GM23338 (cell line): ENCODE data around the gene NRIP1. TPM values are rescaled to one million over a fixed set of nuclear protein-coding genes. Genes with fewer than 3 reads are reported as not detected.

ENCODE experiments used
- ATAC-seq: fragments of 200-7000 bp; cut with Tn5 transposase; 3 replicates; pipeline ENCODE4 v1.9.1; 2020
- DNase-seq: peaks from one replicate; pipeline ENCODE4 v3.0.0-alpha.2; 2015; ENCODE audit warnings: low spot score
- H2AFZ ChIP-seq: fragments of 200-600 bp; sonication (generic); 2 replicates; pipeline ENCODE4 v1.8.0; 2016; ENCODE audit warnings: antibody characterized with exemption, mild to moderate bottlenecking, moderate library complexity
- H3F3A ChIP-seq: fragments of 200-600 bp; sonication (generic); replicated peaks from 2 replicates; pipeline ENCODE4 v1.8.0; 2017; ENCODE audit warnings: antibody characterized with exemption, mixed run types, low read depth
- H3K27ac ChIP-seq: fragments of 200-600 bp; sonication (generic); 2 replicates; pipeline ENCODE4 v1.6.1; 2016; ENCODE audit warnings: low read depth
- H3K27me3 ChIP-seq: fragments of 200-600 bp; sonication (generic); 2 replicates; pipeline ENCODE4 v1.8.0; 2016; ENCODE audit warnings: mild to moderate bottlenecking, mixed run types, moderate library complexity; ENCODE audit not compliant: insufficient read depth
- H3K36me3 ChIP-seq: fragments of 200-600 bp; sonication (generic); 2 replicates; pipeline ENCODE4 v1.8.0; 2016; ENCODE audit warnings: mild to moderate bottlenecking; ENCODE audit not compliant: insufficient read depth
- H3K4me1 ChIP-seq: fragments of 200-600 bp; sonication (generic); 2 replicates; pipeline ENCODE4 v1.8.0; 2016; ENCODE audit warnings: mild to moderate bottlenecking, moderate library complexity; ENCODE audit not compliant: insufficient read depth
- H3K4me2 ChIP-seq: fragments of 200-600 bp; sonication (generic); 2 replicates; pipeline ENCODE4 v1.7.1; 2017; ENCODE audit warnings: mixed run types
- H3K4me3 ChIP-seq: fragments of 200-600 bp; sonication (generic); 2 replicates; pipeline ENCODE4 v1.6.1; 2016; ENCODE audit warnings: mixed run types
- H3K79me2 ChIP-seq: fragments of 200-600 bp; sonication (generic); replicated peaks from 2 replicates; pipeline ENCODE4 v1.8.0; 2017; ENCODE audit warnings: mild to moderate bottlenecking; ENCODE audit not compliant: insufficient read depth
- H3K9me2 ChIP-seq: fragments of 200-600 bp; sonication (generic); 2 replicates; pipeline ENCODE4 v1.8.0; 2017; ENCODE audit not compliant: insufficient read depth
- H4K20me1 ChIP-seq: fragments of 200-600 bp; sonication (generic); replicated peaks from 2 replicates; pipeline ENCODE4 v1.8.0; 2017; ENCODE audit warnings: mild to moderate bottlenecking; ENCODE audit not compliant: insufficient read depth
- H3K27ac Mint-ChIP-seq: 2 replicates; pipeline ENCODE4 v1.8.0; 2020; ENCODE audit warnings: inconsistent platforms, mild to moderate bottlenecking, moderate library complexity, mixed read lengths
- H3K27me3 Mint-ChIP-seq: 3 replicates; pipeline ENCODE4 v1.8.0; 2022; ENCODE audit warnings: low read depth, mild to moderate bottlenecking, moderate library complexity, mixed read lengths, inconsistent platforms; ENCODE audit not compliant: insufficient read depth, poor library complexity
- H3K36me3 Mint-ChIP-seq: 3 replicates; pipeline ENCODE4 v1.8.0; 2021; ENCODE audit warnings: low read depth, mild to moderate bottlenecking, inconsistent platforms, moderate library complexity, mixed read lengths
- H3K4me1 Mint-ChIP-seq: 3 replicates; pipeline ENCODE4 v1.8.0; 2020; ENCODE audit warnings: mild to moderate bottlenecking, inconsistent platforms, mixed read lengths
- H3K4me3 Mint-ChIP-seq: 3 replicates; pipeline ENCODE4 v1.8.0; 2021; ENCODE audit warnings: moderate library complexity, mild to moderate bottlenecking, inconsistent platforms, mixed read lengths
- H3K9me3 Mint-ChIP-seq: 3 replicates; pipeline ENCODE4 v1.8.0; 2020; ENCODE audit warnings: moderate library complexity, mild to moderate bottlenecking, inconsistent platforms, mixed read lengths
- CREB1 ChIP-seq: fragments of 250-450 bp; sonication (Bioruptor Pico); IDR thresholded peaks from 2 replicates; pipeline ENCODE4 v1.5.0; 2020; ENCODE audit warnings: low read depth, mild to moderate bottlenecking, moderate library complexity
- EZH2 ChIP-seq: fragments of 200-600 bp; sonication (generic); IDR thresholded peaks from one replicate; pipeline ENCODE4 v1.8.0; 2017; ENCODE audit warnings: antibody characterized with exemption, mild to moderate bottlenecking, low read depth; ENCODE audit not compliant: unreplicated experiment
- EZH2phosphoT487 ChIP-seq: fragments of 200-600 bp; sonication (generic); IDR thresholded peaks from one replicate; pipeline ENCODE4 v1.8.1; 2018; ENCODE audit warnings: antibody characterized with exemption; ENCODE audit not compliant: unreplicated experiment
- JUNB ChIP-seq: IDR thresholded peaks from one replicate; pipeline ENCODE4 v1.6.1; 2016; ENCODE audit warnings: antibody characterized with exemption; ENCODE audit not compliant: unreplicated experiment
- NANOG ChIP-seq: IDR thresholded peaks from 2 replicates; pipeline ENCODE4 v1.6.1; 2016; ENCODE audit warnings: antibody characterized with exemption, borderline replicate concordance
- POLR2AphosphoS5 ChIP-seq: IDR thresholded peaks from 2 replicates; pipeline ENCODE4 v1.6.1; 2016; ENCODE audit warnings: antibody characterized with exemption, low read depth
- STAT1 ChIP-seq: IDR thresholded peaks from one replicate; pipeline ENCODE4 v1.6.1; 2016; ENCODE audit warnings: antibody characterized with exemption; ENCODE audit not compliant: unreplicated experiment
- ZNF114 ChIP-seq: fragments of 250-450 bp; sonication (Bioruptor Pico); IDR thresholded peaks from 2 replicates; pipeline ENCODE4 v1.5.0; 2020; ENCODE audit warnings: mild to moderate bottlenecking, moderate library complexity
- ZNF331 ChIP-seq: fragments of 250-450 bp; sonication (Bioruptor Pico); IDR thresholded peaks from 2 replicates; pipeline ENCODE4 v1.5.0; 2020; ENCODE audit warnings: low read depth, mild to moderate bottlenecking, moderate library complexity
- polyA plus RNA-seq: library from polyadenylated mRNA; unstranded; fragments of >200 nt; fragmentation: Nextera tagmentation; extraction: Ambion mirVana; gene quantifications from 2 replicates; pipeline ENCODE4 v1.2.1, GENCODE V29; 2016
- total RNA-seq: library from RNA; depleted of rRNA; stranded (reverse); fragments of >200 nt; shearing (Covaris generic); gene quantifications from 2 replicates; pipeline ENCODE4 v1.2.3, GENCODE V29; 2014
- TF ChIP-seq, protein P1 (sequence below): IDR thresholded peaks from one replicate; pipeline ENCODE4 v1.6.1; 2018; ENCODE audit warnings: antibody characterized with exemption; ENCODE audit not compliant: unreplicated experiment
- TF ChIP-seq, protein P2 (sequence below): fragments of 250-450 bp; sonication (Bioruptor Pico); IDR thresholded peaks from 2 replicates; pipeline ENCODE4 v1.5.0; 2020; ENCODE audit warnings: mild to moderate bottlenecking, moderate library complexity
- TF ChIP-seq, protein P3 (sequence below), 2 experiments: fragments of 200-600 bp in 1 of 2; sonication (generic) in 1 of 2; conservative IDR thresholded peaks; 2 replicates each; pipeline versions ENCODE4 v1.5.1 to v1.6.1; 2016 to 2017; ENCODE audit warnings: antibody characterized with exemption in 2 of 2, low read depth in 2 of 2, mild to moderate bottlenecking in 2 of 2, moderate library complexity in 1 of 2
- TF ChIP-seq, protein P4 (sequence below): IDR thresholded peaks from 2 replicates; pipeline ENCODE4 v1.6.1; 2016; ENCODE audit warnings: antibody characterized with exemption

Gene NRIP1
- total and polyA plus RNA-seq, 2 experiments from 2014 or later = 3.0 to 9.0 TPM

DNA sequence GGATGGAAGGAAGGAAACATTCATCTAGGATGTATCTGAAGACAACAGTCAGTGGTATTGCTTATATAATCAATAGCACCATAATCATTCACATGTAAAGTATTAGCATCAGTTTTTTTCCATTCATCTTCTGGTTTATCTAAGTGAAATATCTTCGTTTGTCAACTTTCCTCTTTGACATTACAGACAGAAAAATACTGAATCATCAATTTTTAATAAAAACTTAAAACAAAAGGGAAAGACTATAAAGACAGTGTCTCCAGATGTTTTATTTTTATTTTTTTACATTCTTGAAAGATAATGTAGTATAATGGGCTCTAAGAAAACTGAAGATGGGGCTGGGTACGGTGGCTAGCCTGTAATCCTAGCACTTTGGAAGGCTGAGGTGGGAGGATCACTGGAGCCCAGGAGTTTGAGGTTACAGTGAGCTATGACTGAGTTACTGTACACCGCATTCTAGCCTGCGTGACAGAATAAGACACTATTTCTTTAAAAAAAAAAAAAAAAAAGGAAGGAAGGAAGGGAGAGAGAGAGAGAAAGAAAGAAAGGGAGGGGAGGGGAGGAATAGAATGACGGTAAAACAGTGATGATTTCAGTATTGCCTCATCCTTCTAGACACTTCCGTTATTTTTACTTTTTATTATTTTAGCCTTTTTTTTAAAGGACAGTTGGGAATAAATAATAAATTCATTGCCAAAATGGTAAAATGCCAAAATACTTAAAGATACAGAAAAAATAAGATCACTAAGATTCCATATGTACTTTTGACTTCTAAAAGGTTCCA is 89.5 kb downstream of the NRIP1 start:
- Mint-ChIP-seq H3K4me3 (no peak overlapping the region), H3K27ac (no peak overlapping the region), H3K36me3 (peaks cover 7% of the 10 kb centered on the region; the same call in 1 of the 3 replicates), H3K27me3 (no peaks in the 10 kb centered on the region), H3K9me3 (0 out of 3 replicates have a peak, but pooled peaks cover 4% of the 10 kb centered on the region), H3K4me1 (peaks cover 13% of the 10 kb centered on the region; the same call in 2 of the 3 replicates)
- H3F3A ChIP-seq = no peaks in the 10 kb centered on the region
- H3K9me2 ChIP-seq = no peaks in the 10 kb centered on the region
- H3K4me1 ChIP-seq = peaks cover 12% of the 10 kb centered on the region
- no peaks in the 10 kb centered on the region for H3K79me2 ChIP-seq
- no peak overlapping the region for H3K27ac ChIP-seq
- H2AFZ ChIP-seq = no peak overlapping the region
- TF ChIP-seq, protein P1, sequence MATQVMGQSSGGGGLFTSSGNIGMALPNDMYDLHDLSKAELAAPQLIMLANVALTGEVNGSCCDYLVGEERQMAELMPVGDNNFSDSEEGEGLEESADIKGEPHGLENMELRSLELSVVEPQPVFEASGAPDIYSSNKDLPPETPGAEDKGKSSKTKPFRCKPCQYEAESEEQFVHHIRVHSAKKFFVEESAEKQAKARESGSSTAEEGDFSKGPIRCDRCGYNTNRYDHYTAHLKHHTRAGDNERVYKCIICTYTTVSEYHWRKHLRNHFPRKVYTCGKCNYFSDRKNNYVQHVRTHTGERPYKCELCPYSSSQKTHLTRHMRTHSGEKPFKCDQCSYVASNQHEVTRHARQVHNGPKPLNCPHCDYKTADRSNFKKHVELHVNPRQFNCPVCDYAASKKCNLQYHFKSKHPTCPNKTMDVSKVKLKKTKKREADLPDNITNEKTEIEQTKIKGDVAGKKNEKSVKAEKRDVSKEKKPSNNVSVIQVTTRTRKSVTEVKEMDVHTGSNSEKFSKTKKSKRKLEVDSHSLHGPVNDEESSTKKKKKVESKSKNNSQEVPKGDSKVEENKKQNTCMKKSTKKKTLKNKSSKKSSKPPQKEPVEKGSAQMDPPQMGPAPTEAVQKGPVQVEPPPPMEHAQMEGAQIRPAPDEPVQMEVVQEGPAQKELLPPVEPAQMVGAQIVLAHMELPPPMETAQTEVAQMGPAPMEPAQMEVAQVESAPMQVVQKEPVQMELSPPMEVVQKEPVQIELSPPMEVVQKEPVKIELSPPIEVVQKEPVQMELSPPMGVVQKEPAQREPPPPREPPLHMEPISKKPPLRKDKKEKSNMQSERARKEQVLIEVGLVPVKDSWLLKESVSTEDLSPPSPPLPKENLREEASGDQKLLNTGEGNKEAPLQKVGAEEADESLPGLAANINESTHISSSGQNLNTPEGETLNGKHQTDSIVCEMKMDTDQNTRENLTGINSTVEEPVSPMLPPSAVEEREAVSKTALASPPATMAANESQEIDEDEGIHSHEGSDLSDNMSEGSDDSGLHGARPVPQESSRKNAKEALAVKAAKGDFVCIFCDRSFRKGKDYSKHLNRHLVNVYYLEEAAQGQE = no peak
- TF ChIP-seq POLR2AphosphoS5 (no peak), EZH2 (no peak), CREB1 (CRISPR knock-in tag) (no peak), ZNF114 (CRISPR knock-in tag) (no peak), ZNF331 (CRISPR knock-in tag) (no peak), NANOG (no peak), STAT1 (no peak), JUNB (no peak), EZH2phosphoT487 (no peak)
- TF ChIP-seq, protein P2, sequence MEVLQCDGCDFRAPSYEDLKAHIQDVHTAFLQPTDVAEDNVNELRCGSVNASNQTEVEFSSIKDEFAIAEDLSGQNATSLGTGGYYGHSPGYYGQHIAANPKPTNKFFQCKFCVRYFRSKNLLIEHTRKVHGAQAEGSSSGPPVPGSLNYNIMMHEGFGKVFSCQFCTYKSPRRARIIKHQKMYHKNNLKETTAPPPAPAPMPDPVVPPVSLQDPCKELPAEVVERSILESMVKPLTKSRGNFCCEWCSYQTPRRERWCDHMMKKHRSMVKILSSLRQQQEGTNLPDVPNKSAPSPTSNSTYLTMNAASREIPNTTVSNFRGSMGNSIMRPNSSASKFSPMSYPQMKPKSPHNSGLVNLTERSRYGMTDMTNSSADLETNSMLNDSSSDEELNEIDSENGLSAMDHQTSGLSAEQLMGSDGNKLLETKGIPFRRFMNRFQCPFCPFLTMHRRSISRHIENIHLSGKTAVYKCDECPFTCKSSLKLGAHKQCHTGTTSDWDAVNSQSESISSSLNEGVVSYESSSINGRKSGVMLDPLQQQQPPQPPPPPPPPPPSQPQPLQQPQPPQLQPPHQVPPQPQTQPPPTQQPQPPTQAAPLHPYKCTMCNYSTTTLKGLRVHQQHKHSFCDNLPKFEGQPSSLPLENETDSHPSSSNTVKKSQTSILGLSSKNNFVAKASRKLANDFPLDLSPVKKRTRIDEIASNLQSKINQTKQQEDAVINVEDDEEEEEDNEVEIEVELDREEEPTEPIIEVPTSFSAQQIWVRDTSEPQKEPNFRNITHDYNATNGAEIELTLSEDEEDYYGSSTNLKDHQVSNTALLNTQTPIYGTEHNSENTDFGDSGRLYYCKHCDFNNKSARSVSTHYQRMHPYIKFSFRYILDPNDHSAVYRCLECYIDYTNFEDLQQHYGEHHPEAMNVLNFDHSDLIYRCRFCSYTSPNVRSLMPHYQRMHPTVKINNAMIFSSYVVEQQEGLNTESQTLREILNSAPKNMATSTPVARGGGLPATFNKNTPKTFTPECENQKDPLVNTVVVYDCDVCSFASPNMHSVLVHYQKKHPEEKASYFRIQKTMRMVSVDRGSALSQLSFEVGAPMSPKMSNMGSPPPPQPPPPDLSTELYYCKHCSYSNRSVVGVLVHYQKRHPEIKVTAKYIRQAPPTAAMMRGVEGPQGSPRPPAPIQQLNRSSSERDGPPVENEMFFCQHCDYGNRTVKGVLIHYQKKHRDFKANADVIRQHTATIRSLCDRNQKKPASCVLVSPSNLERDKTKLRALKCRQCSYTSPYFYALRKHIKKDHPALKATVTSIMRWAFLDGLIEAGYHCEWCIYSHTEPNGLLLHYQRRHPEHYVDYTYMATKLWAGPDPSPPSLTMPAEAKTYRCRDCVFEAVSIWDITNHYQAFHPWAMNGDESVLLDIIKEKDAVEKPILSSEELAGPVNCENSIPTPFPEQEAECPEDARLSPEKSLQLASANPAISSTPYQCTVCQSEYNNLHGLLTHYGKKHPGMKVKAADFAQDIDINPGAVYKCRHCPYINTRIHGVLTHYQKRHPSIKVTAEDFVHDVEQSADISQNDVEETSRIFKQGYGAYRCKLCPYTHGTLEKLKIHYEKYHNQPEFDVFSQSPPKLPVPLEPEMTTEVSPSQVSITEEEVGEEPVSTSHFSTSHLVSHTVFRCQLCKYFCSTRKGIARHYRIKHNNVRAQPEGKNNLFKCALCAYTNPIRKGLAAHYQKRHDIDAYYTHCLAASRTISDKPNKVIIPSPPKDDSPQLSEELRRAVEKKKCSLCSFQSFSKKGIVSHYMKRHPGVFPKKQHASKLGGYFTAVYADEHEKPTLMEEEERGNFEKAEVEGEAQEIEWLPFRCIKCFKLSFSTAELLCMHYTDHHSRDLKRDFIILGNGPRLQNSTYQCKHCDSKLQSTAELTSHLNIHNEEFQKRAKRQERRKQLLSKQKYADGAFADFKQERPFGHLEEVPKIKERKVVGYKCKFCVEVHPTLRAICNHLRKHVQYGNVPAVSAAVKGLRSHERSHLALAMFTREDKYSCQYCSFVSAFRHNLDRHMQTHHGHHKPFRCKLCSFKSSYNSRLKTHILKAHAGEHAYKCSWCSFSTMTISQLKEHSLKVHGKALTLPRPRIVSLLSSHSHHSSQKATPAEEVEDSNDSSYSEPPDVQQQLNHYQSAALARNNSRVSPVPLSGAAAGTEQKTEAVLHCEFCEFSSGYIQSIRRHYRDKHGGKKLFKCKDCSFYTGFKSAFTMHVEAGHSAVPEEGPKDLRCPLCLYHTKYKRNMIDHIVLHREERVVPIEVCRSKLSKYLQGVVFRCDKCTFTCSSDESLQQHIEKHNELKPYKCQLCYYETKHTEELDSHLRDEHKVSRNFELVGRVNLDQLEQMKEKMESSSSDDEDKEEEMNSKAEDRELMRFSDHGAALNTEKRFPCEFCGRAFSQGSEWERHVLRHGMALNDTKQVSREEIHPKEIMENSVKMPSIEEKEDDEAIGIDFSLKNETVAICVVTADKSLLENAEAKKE = no peak
- TF ChIP-seq, protein P3, sequence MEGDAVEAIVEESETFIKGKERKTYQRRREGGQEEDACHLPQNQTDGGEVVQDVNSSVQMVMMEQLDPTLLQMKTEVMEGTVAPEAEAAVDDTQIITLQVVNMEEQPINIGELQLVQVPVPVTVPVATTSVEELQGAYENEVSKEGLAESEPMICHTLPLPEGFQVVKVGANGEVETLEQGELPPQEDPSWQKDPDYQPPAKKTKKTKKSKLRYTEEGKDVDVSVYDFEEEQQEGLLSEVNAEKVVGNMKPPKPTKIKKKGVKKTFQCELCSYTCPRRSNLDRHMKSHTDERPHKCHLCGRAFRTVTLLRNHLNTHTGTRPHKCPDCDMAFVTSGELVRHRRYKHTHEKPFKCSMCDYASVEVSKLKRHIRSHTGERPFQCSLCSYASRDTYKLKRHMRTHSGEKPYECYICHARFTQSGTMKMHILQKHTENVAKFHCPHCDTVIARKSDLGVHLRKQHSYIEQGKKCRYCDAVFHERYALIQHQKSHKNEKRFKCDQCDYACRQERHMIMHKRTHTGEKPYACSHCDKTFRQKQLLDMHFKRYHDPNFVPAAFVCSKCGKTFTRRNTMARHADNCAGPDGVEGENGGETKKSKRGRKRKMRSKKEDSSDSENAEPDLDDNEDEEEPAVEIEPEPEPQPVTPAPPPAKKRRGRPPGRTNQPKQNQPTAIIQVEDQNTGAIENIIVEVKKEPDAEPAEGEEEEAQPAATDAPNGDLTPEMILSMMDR (conservative IDR thresholded peaks at IDR 0.05; ENCODE audit: low read depth in 2 of 2) = no peak
- TF ChIP-seq, protein P4, sequence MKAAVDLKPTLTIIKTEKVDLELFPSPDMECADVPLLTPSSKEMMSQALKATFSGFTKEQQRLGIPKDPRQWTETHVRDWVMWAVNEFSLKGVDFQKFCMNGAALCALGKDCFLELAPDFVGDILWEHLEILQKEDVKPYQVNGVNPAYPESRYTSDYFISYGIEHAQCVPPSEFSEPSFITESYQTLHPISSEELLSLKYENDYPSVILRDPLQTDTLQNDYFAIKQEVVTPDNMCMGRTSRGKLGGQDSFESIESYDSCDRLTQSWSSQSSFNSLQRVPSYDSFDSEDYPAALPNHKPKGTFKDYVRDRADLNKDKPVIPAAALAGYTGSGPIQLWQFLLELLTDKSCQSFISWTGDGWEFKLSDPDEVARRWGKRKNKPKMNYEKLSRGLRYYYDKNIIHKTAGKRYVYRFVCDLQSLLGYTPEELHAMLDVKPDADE = no peak
- no peak for ATAC-seq
- no peak overlapping the region for H3K4me3 ChIP-seq
- no peaks in the 10 kb centered on the region for H4K20me1 ChIP-seq
- no peak overlapping the region for H3K4me2 ChIP-seq
- DNase-seq = no peak
- H3K27me3 ChIP-seq = no peaks in the 10 kb centered on the region
- no peaks in the 10 kb centered on the region for H3K36me3 ChIP-seq
